GM19099 (cell line): ENCODE results near the gene AKAP6.

Experiments
- POLR2A ChIP-seq: IDR thresholded peaks from 3 replicates; pipeline ENCODE4 v1.6.1; 2011; ENCODE audit warnings: low read depth; ENCODE audit not compliant: insufficient read length; ENCODE audit errors: extremely low read depth

Gene AKAP6

GRCh38 chr14:32764131-32764530, 435.0 kb downstream of the AKAP6 start:
- TF ChIP-seq POLR2A = no peak

- TF ChIP-seq POLR2A = no peak
Measured at GRCh38 chr14:32770422-32770821, 441.3 kb downstream of the AKAP6 start.

GRCh38 chr14:32774214-32774613, 445.1 kb downstream of the AKAP6 start:
- TF ChIP-seq POLR2A = no peak

DNA sequence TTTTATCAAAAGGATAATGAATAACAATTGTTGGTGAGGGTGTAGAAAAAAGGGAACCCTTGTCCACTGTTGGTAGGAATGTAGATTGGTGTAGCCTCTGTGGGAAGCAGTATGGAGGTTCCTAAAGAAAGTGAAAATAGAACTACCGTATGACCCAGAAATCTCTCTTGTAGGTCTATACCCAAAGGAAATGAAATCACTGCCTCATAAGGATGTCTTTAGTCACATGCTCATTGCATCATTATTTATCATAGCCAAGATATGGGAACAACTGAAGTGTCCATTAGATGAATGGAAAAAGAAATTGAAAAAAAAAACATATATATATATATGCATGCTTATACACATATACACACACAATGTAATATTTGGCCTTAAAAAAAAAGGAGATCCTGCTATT, 450.7 kb downstream of the AKAP6 start:
- no peak for TF ChIP-seq POLR2A

DNA sequence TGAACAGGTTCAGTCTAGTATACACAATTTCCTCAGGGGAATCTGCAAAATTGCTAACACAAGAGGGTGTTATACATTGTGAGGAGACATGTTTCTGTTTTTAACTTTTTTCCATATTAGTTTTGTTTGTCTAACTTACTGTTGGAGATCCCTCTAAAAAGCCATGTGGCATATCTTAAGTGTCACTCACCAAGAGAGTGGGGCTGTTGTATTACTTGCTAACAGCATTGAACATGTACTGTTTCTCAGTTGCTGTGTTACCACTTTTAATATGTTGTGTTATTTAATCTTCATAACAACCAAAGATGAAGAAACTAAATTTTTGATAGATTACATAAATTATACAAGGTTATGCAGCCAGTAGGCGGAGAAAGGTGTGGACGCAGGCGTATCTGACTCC, 455.3 kb downstream of the AKAP6 start:
- no peak for TF ChIP-seq POLR2A

DNA sequence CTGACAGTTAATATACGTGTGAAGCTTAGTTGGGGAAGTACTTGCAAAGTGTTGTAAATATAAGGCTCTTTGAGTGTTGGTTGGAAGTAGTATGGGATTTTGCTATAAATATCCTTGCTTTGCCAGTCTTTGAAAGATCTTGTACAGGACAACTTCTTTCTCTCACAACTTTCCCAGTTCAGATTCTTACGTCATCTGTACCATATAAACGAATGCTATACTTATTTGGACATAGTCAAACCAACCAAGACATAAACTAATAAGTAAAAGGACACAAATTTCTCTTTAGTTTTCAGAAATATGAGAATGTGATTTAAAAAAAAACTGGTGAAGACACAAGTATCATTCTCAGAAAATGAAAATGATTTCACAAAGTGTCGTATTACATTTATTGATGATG, 456.5 kb downstream of the AKAP6 start:
- no peak for TF ChIP-seq POLR2A

DNA sequence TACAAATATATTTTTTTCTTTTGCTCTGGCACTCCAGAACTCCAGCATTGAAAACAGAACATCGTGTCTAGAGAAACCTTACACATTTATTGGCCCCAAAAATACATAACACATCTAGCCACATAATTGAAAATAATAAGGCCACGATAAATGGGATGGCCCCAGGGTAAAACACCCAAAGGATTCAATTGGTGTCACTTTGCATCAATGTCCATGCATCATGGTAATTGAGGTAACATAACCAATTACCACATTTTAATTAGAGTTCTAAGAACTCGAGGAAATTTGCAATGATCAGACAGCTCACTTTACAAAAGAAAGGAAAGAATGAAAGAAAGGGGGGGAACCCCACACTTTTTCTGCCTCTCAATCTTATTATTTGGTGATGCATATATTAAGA, 457.8 kb downstream of the AKAP6 start:
- TF ChIP-seq POLR2A = no peak

- TF ChIP-seq POLR2A = no peak
Measured at GRCh38 chr14:32800320-32800719, 471.2 kb downstream of the AKAP6 start.

DNA sequence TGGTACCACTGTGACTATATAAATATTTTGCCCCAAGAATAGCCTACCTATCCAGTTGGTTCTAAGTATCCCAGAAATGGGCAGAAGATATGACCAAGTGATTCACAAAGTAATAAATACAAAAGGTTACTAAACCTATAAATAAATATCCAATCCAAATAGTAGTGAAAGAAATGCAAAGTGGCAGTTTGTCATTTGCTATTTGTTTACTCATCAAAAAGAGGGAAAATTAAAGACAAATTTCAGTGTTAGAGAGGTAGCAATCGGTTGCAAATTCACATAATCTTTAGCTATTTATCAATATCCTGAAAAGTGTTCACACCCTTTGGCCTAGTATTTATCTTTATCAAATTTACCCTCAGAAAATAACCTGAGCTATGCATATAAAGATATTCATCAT, 473.2 kb downstream of the AKAP6 start:
- TF ChIP-seq POLR2A = no peak

DNA sequence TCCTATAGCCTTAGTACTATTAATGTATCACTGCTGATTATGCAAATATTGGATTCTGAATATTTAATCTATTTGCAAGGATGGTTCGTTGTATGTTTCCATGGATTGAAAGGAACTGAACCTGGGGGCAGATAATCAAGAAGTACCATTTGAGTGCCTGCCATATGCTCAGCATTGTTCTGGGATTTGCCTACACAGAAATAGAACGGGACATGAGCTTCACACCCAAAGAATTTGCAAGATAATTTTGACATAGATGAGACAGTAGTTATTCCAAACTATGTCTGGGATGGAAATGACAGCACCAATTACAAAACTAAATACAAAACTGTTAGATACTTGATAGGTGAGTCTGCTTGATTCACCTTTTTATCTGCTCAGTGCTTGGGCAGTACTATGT, 476.9 kb downstream of the AKAP6 start:
- no peak for TF ChIP-seq POLR2A

DNA sequence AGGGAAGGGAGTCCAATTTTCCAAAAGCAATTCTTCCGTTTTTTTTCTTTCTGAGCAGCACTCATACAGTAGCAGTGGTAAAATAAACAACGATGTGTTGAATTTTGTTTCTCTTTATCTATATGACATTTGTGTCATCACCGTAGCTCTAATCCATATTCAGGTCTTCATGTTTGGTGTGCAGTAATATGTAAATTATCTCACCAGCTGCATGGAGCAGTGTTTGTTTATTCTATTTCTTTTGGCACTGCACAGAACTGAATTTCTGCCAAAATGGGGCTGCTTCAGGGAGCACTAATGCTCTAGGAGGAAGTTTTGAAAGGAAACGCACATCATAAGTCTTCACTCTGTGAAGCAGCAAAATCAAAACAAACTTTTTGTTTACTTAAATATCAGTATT, 479.5 kb downstream of the AKAP6 start:
- TF ChIP-seq POLR2A = no peak

GRCh38 chr14:32809255-32809654, 480.2 kb downstream of the AKAP6 start:
- no peak for TF ChIP-seq POLR2A

DNA sequence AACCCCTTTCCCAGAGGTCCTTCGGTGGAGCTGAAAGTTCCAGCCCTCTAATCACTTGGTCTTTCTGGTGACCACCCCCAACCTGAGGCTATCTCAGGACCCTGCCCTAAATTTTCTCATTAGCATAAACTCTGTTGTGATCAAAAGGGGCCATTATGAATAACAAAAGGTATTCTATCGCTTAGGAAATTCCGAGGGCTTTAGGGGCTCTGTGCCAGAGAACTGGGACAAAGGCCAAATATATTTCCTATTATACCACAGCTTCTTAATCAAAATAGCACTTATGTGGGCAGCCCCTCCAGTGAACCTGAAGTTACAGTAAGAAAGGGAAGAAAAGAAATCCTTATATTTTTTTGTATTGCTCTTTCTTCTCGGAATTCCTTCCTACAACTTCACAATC, 484.3 kb downstream of the AKAP6 start:
- TF ChIP-seq POLR2A = no peak

DNA sequence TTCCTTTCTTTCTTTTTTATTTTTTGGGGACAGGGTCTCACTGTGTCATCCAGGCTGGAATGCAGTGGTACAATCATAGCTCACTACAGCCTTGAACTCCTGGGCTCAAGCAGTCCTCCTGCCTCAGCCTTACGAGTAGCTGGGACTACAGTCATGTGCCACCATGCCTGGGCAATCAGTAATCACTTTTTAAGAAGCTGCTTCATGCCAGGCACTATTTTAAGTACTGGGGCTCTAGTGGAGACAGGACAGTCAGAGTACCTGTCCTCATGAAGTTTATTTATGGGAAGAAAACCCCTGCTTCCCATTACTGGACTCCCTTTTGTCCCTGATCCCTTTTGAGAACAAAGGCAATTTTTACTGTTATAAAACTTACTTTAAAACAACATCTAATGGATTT, 485.6 kb downstream of the AKAP6 start:
- TF ChIP-seq POLR2A = no peak

DNA sequence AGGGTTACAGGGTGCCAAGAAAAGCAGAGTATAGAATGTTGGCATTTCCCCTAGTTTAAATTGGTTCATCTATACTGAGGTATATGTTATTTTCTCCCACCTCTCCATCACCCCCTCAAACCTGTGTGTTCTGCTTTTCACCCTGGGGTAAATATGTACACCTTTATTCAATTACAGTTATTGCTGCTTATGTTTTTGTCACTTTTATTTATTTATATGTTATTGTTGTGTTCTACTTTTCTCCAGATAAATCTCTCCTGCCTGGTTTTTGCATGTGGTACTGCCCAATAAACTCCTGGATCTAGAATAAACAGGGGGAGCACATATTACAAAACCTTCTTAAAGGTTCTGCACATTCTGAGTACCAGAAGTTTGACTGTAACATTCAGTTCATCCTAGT, 487.5 kb downstream of the AKAP6 start:
- no peak for TF ChIP-seq POLR2A

- TF ChIP-seq POLR2A = no peak
Measured at GRCh38 chr14:32817780-32818179, 488.7 kb downstream of the AKAP6 start.

- TF ChIP-seq POLR2A = no peak
Measured at GRCh38 chr14:32818581-32818980, 489.5 kb downstream of the AKAP6 start.

DNA sequence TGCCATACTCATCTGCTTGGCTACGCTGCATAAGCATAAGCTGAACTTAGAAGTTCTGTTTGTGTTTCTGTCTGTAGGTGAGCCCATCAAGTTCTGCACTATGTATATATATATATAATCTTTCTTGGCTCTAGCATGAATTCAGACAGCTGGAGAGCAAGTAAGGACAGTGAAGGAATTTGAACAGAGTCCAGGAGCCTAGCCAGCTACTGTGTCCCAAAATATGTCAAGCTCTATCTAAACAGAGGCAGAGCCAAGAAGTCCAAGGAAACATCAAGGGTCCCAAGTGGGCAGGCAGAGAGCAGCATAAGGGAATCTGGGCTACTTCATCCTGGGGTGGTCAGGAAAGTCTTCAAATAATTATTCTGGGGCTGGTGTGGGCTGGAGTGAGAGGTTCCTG, 491.1 kb downstream of the AKAP6 start:
- TF ChIP-seq POLR2A = no peak

GRCh38 chr14:32820682-32821081, 491.6 kb downstream of the AKAP6 start:
- TF ChIP-seq POLR2A = no peak
